ENCODE results near the gene CSNK2A3.

- TF ChIP-seq CTCF (IDR thresholded peaks at IDR 0.05): no peak
- TF ChIP-seq POLR2A (IDR thresholded peaks at IDR 0.05): no peak
Observed at GRCh38 chr11:11391796-11392463, 38.9 kb upstream of the CSNK2A3 start.

Data from sigmoid colon (tissue), 3 donors.